Nephron progenitor cell (in vitro differentiated cells): ENCODE data around the gene FAM181B.

Experiments used
- DNase-seq: peaks from one replicate; pipeline ENCODE4 v3.0.0; 2021
- H3K27ac Mint-ChIP-seq: 2 replicates; pipeline ENCODE4 v1.8.0; 2021; ENCODE audit warnings: mild to moderate bottlenecking, moderate library complexity, mixed read lengths
- H3K27me3 Mint-ChIP-seq: 2 replicates; pipeline ENCODE4 v1.8.0; 2021; ENCODE audit warnings: mild to moderate bottlenecking, low read depth, mixed read lengths; ENCODE audit not compliant: poor library complexity
- H3K36me3 Mint-ChIP-seq: 2 replicates; pipeline ENCODE4 v1.8.0; 2021; ENCODE audit warnings: low read depth, mixed read lengths
- H3K4me1 Mint-ChIP-seq: 2 replicates; pipeline ENCODE4 v1.8.0; 2021; ENCODE audit warnings: mixed read lengths
- H3K4me3 Mint-ChIP-seq: 2 replicates; pipeline ENCODE4 v1.8.0; 2021; ENCODE audit warnings: mild to moderate bottlenecking, moderate library complexity, mixed read lengths
- H3K9me3 Mint-ChIP-seq: 2 replicates; pipeline ENCODE4 v1.8.0; 2021; ENCODE audit warnings: mild to moderate bottlenecking, moderate library complexity, mixed read lengths
- TF ChIP-seq, protein P1 (sequence below): fragments of 200-600 bp; sonication (generic); IDR thresholded peaks from 2 replicates; pipeline ENCODE4 v1.5.0; 2021; ENCODE audit warnings: antibody characterized with exemption

Gene FAM181B

DNA sequence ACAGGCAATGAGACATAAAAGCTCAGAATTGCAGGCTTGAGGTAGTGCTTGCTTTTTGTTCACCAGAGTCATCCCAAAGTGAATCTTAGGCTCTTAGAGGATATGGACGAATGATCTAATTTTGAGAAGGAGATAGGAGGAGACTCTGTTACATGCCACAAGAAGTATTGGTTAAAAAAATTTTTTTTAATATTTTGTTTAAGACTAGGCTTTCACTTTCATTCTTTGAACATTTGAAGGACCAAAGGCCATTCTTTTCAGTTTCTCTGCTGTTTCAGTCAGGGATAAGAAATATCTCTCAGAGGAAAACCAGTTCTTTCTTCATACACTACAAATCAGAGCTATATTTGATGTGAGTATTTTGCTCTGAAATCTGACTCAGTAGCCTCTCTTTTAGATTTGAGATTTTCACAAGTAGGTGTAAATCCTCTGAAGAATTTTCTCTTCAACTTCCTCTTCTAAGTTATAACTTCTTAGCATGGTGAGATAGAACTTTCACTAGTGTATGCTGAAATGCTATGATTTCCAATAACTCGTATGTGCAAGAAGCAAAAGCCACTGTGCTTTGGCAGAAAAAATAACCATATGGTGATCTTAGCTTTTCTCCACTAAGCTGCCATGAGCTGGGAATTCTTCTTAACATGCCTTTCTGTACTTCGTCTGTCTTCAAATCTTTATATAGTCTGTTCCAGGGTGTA, 24.1 kb upstream of the FAM181B start:
- H3K4me1 Mint-ChIP-seq, result peaks cover 8% of the 10 kb centered on the region
- H3K36me3 Mint-ChIP-seq, result no peaks in the 10 kb centered on the region
- no peak for DNase-seq
- no peaks in the 10 kb centered on the region for H3K27me3 Mint-ChIP-seq
- no peak overlapping the region for H3K4me3 Mint-ChIP-seq
- no peaks in the 10 kb centered on the region for H3K9me3 Mint-ChIP-seq
- TF ChIP-seq, protein P1, sequence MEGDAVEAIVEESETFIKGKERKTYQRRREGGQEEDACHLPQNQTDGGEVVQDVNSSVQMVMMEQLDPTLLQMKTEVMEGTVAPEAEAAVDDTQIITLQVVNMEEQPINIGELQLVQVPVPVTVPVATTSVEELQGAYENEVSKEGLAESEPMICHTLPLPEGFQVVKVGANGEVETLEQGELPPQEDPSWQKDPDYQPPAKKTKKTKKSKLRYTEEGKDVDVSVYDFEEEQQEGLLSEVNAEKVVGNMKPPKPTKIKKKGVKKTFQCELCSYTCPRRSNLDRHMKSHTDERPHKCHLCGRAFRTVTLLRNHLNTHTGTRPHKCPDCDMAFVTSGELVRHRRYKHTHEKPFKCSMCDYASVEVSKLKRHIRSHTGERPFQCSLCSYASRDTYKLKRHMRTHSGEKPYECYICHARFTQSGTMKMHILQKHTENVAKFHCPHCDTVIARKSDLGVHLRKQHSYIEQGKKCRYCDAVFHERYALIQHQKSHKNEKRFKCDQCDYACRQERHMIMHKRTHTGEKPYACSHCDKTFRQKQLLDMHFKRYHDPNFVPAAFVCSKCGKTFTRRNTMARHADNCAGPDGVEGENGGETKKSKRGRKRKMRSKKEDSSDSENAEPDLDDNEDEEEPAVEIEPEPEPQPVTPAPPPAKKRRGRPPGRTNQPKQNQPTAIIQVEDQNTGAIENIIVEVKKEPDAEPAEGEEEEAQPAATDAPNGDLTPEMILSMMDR, result no peak
- peak overlapping the region; percentile 49 for H3K27ac Mint-ChIP-seq

DNA sequence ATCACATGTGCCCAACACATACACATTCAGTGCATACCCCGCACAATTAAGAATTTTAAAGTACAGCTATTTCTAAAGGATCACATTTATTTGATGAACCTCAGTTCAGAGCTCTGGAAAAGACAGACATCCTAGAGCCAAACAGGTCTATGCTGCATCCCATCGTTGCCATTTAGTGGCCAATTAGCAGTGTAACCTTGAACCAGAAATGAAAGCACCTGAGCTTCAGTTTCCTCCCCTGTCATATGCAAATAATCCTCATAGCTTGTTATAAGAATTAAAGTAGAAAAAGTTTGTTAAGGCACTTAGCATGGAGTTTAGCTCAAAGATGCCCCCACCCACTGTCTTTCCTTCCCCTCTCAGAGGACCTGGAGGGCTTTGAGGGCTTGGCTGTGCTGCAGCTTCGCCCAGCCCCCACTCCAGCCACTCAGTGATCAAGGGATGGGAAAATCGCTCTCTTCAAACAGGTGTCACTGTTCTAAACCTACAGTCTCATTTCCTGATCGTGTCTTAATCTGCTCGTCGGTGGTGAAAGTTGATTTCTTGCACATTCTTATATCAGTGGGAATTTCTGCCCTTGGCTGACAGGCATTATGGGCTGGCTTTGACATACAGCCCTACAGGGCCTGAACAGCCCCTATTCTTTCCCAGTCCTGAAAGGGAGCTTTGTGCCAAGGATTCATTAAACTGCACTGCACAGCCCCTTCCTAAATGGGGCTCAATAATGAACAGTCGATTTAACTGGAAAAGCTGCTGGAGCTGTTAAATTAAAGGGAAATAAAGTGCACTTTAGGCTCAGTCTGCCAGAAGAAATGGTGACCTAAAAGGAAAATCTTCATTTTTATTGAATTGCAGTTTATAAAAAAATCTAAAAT, 23.3 kb upstream of the FAM181B start:
- no peaks in the 10 kb centered on the region for H3K9me3 Mint-ChIP-seq
- H3K4me3 Mint-ChIP-seq, result no peak overlapping the region
- H3K27me3 Mint-ChIP-seq, result no peaks in the 10 kb centered on the region
- H3K4me1 Mint-ChIP-seq, result peaks cover 8% of the 10 kb centered on the region
- no peak for DNase-seq
- TF ChIP-seq, protein P1, result no peak
- no peak overlapping the region for H3K27ac Mint-ChIP-seq
- H3K36me3 Mint-ChIP-seq, result no peaks in the 10 kb centered on the region

DNA sequence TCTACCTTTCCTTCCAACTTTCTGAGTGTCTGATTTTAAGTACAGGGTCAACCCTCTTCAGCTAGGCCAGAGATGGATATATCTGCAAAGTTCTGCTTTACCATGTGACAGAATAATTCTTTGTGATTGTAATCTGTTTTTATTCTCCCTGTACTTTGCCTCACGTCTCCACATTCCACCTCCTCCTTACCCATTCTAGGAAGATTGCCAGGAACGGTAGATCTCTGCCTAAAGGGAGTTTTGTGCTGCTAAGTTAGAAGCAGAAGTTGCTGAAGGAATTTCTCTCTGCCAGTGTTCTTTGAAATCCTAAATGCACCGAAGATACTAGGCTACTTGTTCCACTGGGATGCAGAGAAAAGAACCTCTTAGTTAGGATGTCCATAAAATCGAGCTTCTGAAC, 20.7 kb upstream of the FAM181B start:
- no peak overlapping the region for H3K27ac Mint-ChIP-seq

DNA sequence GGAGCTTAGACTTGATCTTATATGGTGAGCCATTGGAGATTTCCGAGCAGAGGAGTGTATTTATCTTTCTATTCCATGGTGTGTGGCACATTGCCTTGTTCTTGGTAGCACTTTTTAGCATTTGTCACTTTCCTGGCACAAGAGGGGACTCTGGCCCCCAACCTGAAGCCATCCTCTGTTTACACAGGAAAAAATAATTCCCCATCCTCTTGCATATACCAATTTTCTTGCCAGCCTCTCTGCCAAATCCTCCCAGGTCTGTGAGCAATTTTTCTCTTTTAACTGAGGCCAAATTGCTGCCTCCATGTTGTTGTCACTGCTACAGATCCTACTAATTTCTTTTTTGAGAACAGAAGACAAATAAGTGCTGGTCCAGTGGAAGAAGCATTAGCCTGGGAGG, 20.3 kb upstream of the FAM181B start:
- Mint-ChIP-seq H3K27me3 (no peaks in the 10 kb centered on the region), H3K9me3 (no peaks in the 10 kb centered on the region)
- no peak for DNase-seq

More for the DNA sequence above, 20.7 kb upstream of the FAM181B start:
- TF ChIP-seq, protein P1, result no peak
- Mint-ChIP-seq H3K27me3 (no peaks in the 10 kb centered on the region), H3K4me1 (peaks cover 20% of the 10 kb centered on the region), H3K36me3 (no peaks in the 10 kb centered on the region), H3K9me3 (no peaks in the 10 kb centered on the region), H3K4me3 (no peak overlapping the region)
- no peak for DNase-seq

DNA sequence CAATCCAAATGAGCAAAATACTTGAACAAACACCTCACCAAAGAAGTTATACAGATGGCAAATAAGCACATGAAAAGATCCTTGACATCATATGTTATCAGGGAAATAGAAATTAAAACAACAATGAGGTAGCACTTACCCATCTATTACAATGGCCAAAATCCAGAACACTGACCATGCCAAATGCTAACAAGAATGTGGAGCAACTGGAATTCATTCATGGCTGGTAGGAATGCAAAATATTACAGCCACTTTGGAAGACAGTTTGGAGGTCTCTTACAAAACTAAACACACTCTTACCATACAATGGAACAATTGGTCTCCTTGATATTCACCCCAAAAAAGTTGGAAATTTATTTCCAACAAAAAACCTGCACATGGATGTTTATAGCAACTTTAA, 19.1 kb upstream of the FAM181B start:
- TF ChIP-seq, protein P1, result no peak
- Mint-ChIP-seq H3K4me1 (peaks cover 20% of the 10 kb centered on the region), H3K27me3 (no peaks in the 10 kb centered on the region), H3K36me3 (no peaks in the 10 kb centered on the region), H3K27ac (no peak overlapping the region), H3K9me3 (no peaks in the 10 kb centered on the region), H3K4me3 (no peak overlapping the region)
- DNase-seq, result no peak

More for the DNA sequence above, 20.3 kb upstream of the FAM181B start:
- TF ChIP-seq, protein P1, result no peak
- no peak overlapping the region for H3K27ac Mint-ChIP-seq
- peaks cover 20% of the 10 kb centered on the region for H3K4me1 Mint-ChIP-seq
- H3K4me3 Mint-ChIP-seq, result no peak overlapping the region
- H3K36me3 Mint-ChIP-seq, result no peaks in the 10 kb centered on the region
